HEK293 (cell line): ENCODE data around the gene LCN12.

Experiments
- CTCF ChIA-PET: fragments of 350-600 bp; formaldehyde crosslinking; extraction: SDS; loops from one replicate; lab custom pipeline; 2021; ENCODE audit warnings: antibody characterized with exemption; lab: Yijun Ruan, JAX
- POLR2A ChIA-PET: fragments of 300-600 bp; formaldehyde crosslinking; extraction: SDS; loops from one replicate; lab custom pipeline; 2020; ENCODE audit warnings: antibody characterized with exemption, inconsistent platforms; lab: Yijun Ruan, JAX
- H3K27ac ChIP-seq: fragments of 200-500 bp; sonication (Bioruptor generic); 2 replicates; pipeline ENCODE4 v1.5.1; 2014; ENCODE audit warnings: low read depth, low read length, control low read depth, inconsistent platforms; ENCODE audit errors: extremely low read depth
- H3K36me3 ChIP-seq, 2 experiments: fragments of 200-500 bp in 1 of 2; sonication (Bioruptor generic) in 1 of 2; 1 replicate in 1 of 2; 2 replicates in 1 of 2; pipeline ENCODE4 v1.5.1; 2014 to 2017; ENCODE audit warnings: inconsistent platforms in 2 of 2, low read length in 2 of 2; ENCODE audit not compliant: control insufficient read depth in 2 of 2, insufficient read depth in 1 of 2
- H3K4me1 ChIP-seq: fragments of 200-500 bp; sonication (Bioruptor generic); 2 replicates; pipeline ENCODE4 v1.5.1; 2014; ENCODE audit warnings: mild to moderate bottlenecking, low read length, inconsistent platforms; ENCODE audit not compliant: control insufficient read depth, insufficient read depth
- H3K4me3 ChIP-seq: 2 replicates; pipeline ENCODE4 v1.5.1; 2011; ENCODE audit warnings: low read depth, mild to moderate bottlenecking, control low read depth, low read length, moderate library complexity
- H3K9me3 ChIP-seq: fragments of 200-500 bp; sonication (Bioruptor generic); 2 replicates; pipeline ENCODE4 v1.5.1; 2014; ENCODE audit warnings: low read depth, low read length, inconsistent platforms; ENCODE audit not compliant: control insufficient read depth, insufficient read depth
- GLIS2 ChIP-seq: fragments of 450-650 bp; formaldehyde crosslinking; IDR thresholded peaks from 2 replicates; pipeline ENCODE4 v1.5.1; 2016; ENCODE audit warnings: missing biosample characterization, missing genetic modification characterization
- KLF10 ChIP-seq: fragments of 450-650 bp; IDR thresholded peaks from 2 replicates; pipeline ENCODE4 v1.5.1; 2018; ENCODE audit warnings: missing biosample characterization, mild to moderate bottlenecking, missing genetic modification characterization
- SETDB1 ChIP-seq: IDR thresholded peaks from one replicate; pipeline ENCODE4 v1.6.1; 2017; ENCODE audit warnings: mild to moderate bottlenecking, low read length, moderate library complexity, mixed read lengths; ENCODE audit not compliant: insufficient read length
- SP3 ChIP-seq: fragments of 450-650 bp; formaldehyde crosslinking; IDR thresholded peaks from 2 replicates; pipeline ENCODE4 v1.5.1; 2016; ENCODE audit warnings: missing biosample characterization, missing genetic modification characterization
- YY1 ChIP-seq: fragments of 450-650 bp; formaldehyde crosslinking; IDR thresholded peaks from 2 replicates; pipeline ENCODE4 v1.5.1; 2018; ENCODE audit warnings: missing biosample characterization, missing genetic modification characterization
- ZBTB48 ChIP-seq: fragments of 450-650 bp; formaldehyde crosslinking; IDR thresholded peaks from 2 replicates; pipeline ENCODE4 v1.5.1; 2016; ENCODE audit warnings: missing biosample characterization, missing genetic modification characterization
- ZNF121 ChIP-seq: fragments of 450-650 bp; formaldehyde crosslinking; IDR thresholded peaks from 2 replicates; pipeline ENCODE4 v1.5.1; 2016; ENCODE audit warnings: missing biosample characterization, missing genetic modification characterization
- ZNF157 ChIP-seq: fragments of 450-650 bp; formaldehyde crosslinking; IDR thresholded peaks from 2 replicates; pipeline ENCODE4 v1.5.1; 2016; ENCODE audit warnings: missing biosample characterization, missing genetic modification characterization
- ZNF223 ChIP-seq: fragments of 450-650 bp; formaldehyde crosslinking; IDR thresholded peaks from 2 replicates; pipeline ENCODE4 v1.5.1; 2016; ENCODE audit warnings: missing biosample characterization, missing genetic modification characterization
- ZNF350 ChIP-seq: fragments of 450-650 bp; formaldehyde crosslinking; IDR thresholded peaks from 2 replicates; pipeline ENCODE4 v1.5.0; 2017; ENCODE audit warnings: missing biosample characterization, mild to moderate bottlenecking, missing genetic modification characterization
- ZNF514 ChIP-seq: fragments of 450-650 bp; formaldehyde crosslinking; IDR thresholded peaks from 2 replicates; pipeline ENCODE4 v1.5.1; 2016; ENCODE audit warnings: missing biosample characterization, missing genetic modification characterization
- ZNF596 ChIP-seq: fragments of 450-650 bp; IDR thresholded peaks from 2 replicates; pipeline ENCODE4 v1.5.0; 2018; ENCODE audit warnings: missing biosample characterization, mild to moderate bottlenecking, missing genetic modification characterization, moderate library complexity
- TF ChIP-seq, protein P1 (sequence below): fragments of 450-650 bp; formaldehyde crosslinking; IDR thresholded peaks from 2 replicates; pipeline ENCODE4 v1.5.1; 2016; ENCODE audit warnings: missing biosample characterization, missing genetic modification characterization
- TF ChIP-seq, protein P2 (sequence below): fragments of 450-650 bp; formaldehyde crosslinking; IDR thresholded peaks from 2 replicates; pipeline ENCODE4 v1.5.1; 2016; ENCODE audit warnings: missing biosample characterization, missing genetic modification characterization
- TF ChIP-seq, protein P3 (sequence below): fragments of 450-650 bp; formaldehyde crosslinking; IDR thresholded peaks from 2 replicates; pipeline ENCODE4 v1.5.1; 2016; ENCODE audit warnings: missing biosample characterization, missing genetic modification characterization

The LCN12 gene

DNA sequence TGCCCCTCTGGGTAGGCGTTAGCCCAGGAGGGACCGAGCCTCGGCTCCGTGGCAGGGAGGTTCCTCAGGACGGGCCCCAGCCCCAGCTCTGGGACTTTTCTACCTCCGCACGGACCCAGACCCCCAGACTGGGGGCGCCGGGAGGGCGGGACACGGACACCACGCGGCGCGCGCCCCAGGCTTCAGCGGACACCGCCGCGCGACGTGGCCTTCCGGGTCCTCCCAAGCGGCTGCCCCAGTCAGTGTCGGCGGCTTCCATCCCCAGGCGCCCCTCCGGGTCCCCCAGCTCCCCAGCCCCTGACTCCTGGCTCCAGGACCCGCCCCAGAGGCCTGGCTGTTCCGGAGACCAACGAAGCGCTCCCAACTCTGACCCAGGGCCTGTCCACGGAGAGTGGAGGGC is 33.8 kb downstream of the LCN12 start:
- Histone ChIP-seq H3K27ac (no peak overlapping the region), H3K9me3 (no peaks in the 10 kb centered on the region), H3K36me3 (no peaks in the 10 kb centered on the region), H3K4me1 (no peaks in the 10 kb centered on the region), H3K4me3 (no peak overlapping the region)
- TF ChIP-seq GLIS2 (tag by site-specific recombination) (no peak), ZNF223 (no peak), ZNF350 (tag by site-specific recombination) (no peak), ZNF596 (tag by site-specific recombination) (no peak), KLF10 (tag by site-specific recombination) (no peak), SP3 (tag by site-specific recombination) (no peak)
- TF ChIP-seq, protein P1, sequence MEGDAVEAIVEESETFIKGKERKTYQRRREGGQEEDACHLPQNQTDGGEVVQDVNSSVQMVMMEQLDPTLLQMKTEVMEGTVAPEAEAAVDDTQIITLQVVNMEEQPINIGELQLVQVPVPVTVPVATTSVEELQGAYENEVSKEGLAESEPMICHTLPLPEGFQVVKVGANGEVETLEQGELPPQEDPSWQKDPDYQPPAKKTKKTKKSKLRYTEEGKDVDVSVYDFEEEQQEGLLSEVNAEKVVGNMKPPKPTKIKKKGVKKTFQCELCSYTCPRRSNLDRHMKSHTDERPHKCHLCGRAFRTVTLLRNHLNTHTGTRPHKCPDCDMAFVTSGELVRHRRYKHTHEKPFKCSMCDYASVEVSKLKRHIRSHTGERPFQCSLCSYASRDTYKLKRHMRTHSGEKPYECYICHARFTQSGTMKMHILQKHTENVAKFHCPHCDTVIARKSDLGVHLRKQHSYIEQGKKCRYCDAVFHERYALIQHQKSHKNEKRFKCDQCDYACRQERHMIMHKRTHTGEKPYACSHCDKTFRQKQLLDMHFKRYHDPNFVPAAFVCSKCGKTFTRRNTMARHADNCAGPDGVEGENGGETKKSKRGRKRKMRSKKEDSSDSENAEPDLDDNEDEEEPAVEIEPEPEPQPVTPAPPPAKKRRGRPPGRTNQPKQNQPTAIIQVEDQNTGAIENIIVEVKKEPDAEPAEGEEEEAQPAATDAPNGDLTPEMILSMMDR = no peak
- ChIA-PET CTCF (interaction anchor here (0.7 to 1.2 kb wide), 2 partner anchors 21 to 44 kb away, joined by 3 to 5 read pairs; no protein-coding TSS in a partner anchor), POLR2A (interaction anchor here (1.3 kb wide), 1 partner anchor 10 kb away, joined by 4 read pairs; the partner anchor contains the start of gene CLIC3)

DNA sequence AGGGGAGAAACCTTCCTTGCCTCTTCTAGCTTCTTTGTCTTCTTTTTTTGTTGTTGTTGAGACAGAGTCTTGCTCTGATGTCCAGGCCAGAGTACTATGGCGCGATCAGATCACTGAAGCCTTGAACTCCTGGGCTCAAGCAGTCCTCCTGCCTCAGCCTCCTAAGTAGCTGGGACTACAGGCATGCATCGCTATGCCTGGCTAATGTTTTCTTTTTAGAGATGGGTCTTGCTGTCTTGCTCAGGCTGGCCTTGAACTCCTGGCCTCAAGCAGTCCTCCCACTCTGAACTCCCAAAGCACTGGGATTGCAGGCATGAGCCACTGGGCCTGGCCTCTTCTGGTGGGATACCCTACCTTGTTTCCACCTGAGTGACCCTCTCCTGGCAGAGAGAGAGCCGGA is 36.8 kb downstream of the LCN12 start:
- TF ChIP-seq ZBTB48 (tag by site-specific recombination) (no peak), ZNF121 (tag by site-specific recombination) (peak; percentile 44; the same call in 1 of the 2 replicates)
- TF ChIP-seq, all 188 proteins: peak for 1
- CTCF ChIA-PET = interaction anchor here (0.6 to 3.5 kb wide), 7 partner anchors 12 to 346 kb away, joined by 3 to 12 read pairs (median 7); no protein-coding TSS in a partner anchor
- Histone ChIP-seq H3K36me3 (peaks cover 0 to 8% of the 10 kb centered on the region in 2 experiments; a peak in 1 of 3 replicates), H3K27ac (no peak overlapping the region), H3K9me3 (no peaks in the 10 kb centered on the region), H3K4me1 (no peaks in the 10 kb centered on the region), H3K4me3 (no peak overlapping the region)
- POLR2A ChIA-PET = interaction anchor here (0.6 to 1.1 kb wide), 2 partner anchors 28 to 608 kb away, joined by 3 to 4 read pairs; no protein-coding TSS in a partner anchor

DNA sequence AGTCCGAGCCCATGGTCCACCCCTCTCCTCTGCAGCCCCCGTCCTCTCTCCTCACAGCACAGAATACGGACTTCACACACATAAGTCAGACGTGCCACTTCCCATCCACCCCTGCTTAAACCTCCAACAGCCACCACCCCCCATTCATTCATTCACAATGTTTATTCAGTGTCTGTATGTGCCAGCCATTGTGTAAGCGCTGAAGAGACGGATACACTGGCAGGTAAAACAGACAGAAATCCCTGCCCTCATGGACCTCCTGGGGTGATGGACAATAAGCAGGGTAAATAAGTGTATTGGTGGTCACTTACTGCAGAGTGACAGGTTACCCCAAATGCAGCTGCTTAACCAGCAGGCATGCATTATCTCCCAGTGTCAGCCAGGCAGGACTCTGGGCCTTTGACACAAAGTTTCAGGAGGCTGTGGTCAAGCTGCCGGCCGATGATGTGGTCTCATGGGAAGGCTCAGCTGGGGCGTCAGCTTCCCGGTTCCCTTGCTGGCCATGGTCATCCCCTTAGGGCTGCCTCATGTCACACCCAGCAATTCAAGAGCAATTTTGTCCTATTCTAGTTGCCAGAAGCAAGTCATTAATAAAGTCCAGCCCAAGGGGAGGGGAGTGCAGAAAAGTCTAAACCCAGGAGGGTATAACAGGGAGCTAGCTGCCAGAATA is 38.3 kb downstream of the LCN12 start:
- POLR2A ChIA-PET = no interaction called here
- H3K4me1 ChIP-seq = no peaks in the 10 kb centered on the region
- TF ChIP-seq ZNF514 (tag by site-specific recombination) = no peak
- TF ChIP-seq YY1 (tag by site-specific recombination) = no peak
- TF ChIP-seq, protein P2, sequence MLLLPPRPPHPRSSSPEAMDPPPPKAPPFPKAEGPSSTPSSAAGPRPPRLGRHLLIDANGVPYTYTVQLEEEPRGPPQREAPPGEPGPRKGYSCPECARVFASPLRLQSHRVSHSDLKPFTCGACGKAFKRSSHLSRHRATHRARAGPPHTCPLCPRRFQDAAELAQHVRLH (tag by site-specific recombination) = no peak
- TF ChIP-seq SETDB1 = peak; percentile 56
- TF ChIP-seq, protein P3, sequence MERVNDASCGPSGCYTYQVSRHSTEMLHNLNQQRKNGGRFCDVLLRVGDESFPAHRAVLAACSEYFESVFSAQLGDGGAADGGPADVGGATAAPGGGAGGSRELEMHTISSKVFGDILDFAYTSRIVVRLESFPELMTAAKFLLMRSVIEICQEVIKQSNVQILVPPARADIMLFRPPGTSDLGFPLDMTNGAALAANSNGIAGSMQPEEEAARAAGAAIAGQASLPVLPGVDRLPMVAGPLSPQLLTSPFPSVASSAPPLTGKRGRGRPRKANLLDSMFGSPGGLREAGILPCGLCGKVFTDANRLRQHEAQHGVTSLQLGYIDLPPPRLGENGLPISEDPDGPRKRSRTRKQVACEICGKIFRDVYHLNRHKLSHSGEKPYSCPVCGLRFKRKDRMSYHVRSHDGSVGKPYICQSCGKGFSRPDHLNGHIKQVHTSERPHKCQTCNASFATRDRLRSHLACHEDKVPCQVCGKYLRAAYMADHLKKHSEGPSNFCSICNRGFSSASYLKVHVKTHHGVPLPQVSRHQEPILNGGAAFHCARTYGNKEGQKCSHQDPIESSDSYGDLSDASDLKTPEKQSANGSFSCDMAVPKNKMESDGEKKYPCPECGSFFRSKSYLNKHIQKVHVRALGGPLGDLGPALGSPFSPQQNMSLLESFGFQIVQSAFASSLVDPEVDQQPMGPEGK (tag by site-specific recombination) = no peak
- TF ChIP-seq ZNF157 (tag by site-specific recombination) = no peak
- no peaks in the 10 kb centered on the region for H3K9me3 ChIP-seq
- H3K4me3 ChIP-seq = no peak overlapping the region
- no peak overlapping the region for H3K27ac ChIP-seq
- CTCF ChIA-PET = interaction anchor here (0.7 to 3.5 kb wide), 5 partner anchors 39 to 246 kb away, joined by 3 to 12 read pairs (median 4); no protein-coding TSS in a partner anchor
- H3K36me3 ChIP-seq = peaks cover 0 to 18% of the 10 kb centered on the region in 2 experiments; a peak in 1 of 3 replicates
